Measurements from ENCODE around the gene BICC1. TPM values are rescaled to one million over a fixed set of nuclear protein-coding genes. Genes with fewer than 3 reads are reported as not detected.

BICC1 gene
- total RNA-seq, 1 donor from 2014 or later = 9.3 TPM

- H3K4me1 Mint-ChIP-seq = peaks cover 5% of the 10 kb centered on the region
- H3K27me3 Mint-ChIP-seq (ENCODE audit: low read depth) = no peaks in the 10 kb centered on the region
- H3K36me3 Mint-ChIP-seq = no peaks in the 10 kb centered on the region
Observed at GRCh38 chr10:58585435-58585834, 72.8 kb downstream of the BICC1 start.

DNA sequence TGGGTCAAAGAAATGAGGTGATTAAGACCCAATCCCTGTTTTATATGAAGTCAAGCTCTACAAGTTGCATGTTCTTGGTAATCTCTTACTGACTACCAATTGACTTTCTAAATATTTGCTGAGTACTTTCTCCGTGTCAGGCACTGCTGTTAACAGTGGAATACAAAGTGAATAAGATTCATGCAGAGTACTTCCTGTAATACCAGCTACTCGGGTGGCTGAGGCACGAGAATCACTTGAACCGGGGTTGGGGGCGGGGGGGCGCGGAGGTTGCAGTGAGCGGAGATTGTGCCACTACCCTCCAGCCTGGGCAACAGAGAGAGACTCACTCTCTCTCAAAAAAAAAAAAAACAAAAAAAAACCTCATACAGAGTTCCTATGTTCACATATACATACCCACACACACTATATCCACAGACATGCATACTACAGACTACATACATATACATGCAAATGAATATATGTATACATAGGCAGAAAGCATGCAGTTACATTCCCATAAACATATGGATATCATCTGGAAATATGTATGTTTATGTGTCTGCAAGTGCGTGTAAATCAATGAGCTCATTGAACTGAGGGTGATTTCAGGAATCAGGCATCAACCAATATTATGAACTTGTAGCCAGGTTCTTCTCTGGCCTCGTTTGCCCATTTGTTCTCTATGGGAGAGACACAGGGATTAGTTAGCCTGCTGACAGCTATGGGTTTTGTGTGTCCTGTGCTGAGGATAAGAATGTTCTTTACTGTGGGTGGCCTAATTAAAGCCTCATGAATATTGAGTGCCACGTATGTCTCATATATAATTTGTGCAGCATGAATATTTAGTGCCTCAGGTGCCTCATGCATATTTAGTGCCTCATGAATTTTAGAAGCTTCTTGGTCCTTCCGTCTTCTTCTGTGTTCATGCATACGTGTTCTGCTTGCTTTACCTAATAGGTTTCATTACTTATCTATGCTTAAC is 73.9 kb downstream of the BICC1 start:
- H3K27me3 Mint-ChIP-seq (ENCODE audit: low read depth) = no peaks in the 10 kb centered on the region
- no peaks in the 10 kb centered on the region for H3K36me3 Mint-ChIP-seq
- no peak for DNase-seq (ENCODE audit: low spot score in 2 of 2, unreplicated experiment in 2 of 2)
- H3K4me3 Mint-ChIP-seq = no peak overlapping the region
- peaks cover 6% of the 10 kb centered on the region for H3K4me1 Mint-ChIP-seq
- H3K9me3 Mint-ChIP-seq = peaks cover 20% of the 10 kb centered on the region
- TF ChIP-seq, protein P1, sequence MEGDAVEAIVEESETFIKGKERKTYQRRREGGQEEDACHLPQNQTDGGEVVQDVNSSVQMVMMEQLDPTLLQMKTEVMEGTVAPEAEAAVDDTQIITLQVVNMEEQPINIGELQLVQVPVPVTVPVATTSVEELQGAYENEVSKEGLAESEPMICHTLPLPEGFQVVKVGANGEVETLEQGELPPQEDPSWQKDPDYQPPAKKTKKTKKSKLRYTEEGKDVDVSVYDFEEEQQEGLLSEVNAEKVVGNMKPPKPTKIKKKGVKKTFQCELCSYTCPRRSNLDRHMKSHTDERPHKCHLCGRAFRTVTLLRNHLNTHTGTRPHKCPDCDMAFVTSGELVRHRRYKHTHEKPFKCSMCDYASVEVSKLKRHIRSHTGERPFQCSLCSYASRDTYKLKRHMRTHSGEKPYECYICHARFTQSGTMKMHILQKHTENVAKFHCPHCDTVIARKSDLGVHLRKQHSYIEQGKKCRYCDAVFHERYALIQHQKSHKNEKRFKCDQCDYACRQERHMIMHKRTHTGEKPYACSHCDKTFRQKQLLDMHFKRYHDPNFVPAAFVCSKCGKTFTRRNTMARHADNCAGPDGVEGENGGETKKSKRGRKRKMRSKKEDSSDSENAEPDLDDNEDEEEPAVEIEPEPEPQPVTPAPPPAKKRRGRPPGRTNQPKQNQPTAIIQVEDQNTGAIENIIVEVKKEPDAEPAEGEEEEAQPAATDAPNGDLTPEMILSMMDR (IDR thresholded peaks at IDR 0.05; ENCODE audit: unreplicated experiment) = no peak
- H3K27ac Mint-ChIP-seq = no peak overlapping the region

More at GRCh38 chr10:58585435-58585834, 72.8 kb downstream of the BICC1 start:
- H3K9me3 Mint-ChIP-seq = peaks cover 20% of the 10 kb centered on the region
- TF ChIP-seq, protein P1 (IDR thresholded peaks at IDR 0.05; ENCODE audit: unreplicated experiment) = no peak
- H3K27ac Mint-ChIP-seq = no peak overlapping the region
- no peak overlapping the region for H3K4me3 Mint-ChIP-seq
- no peak for DNase-seq (ENCODE audit: low spot score in 2 of 2, unreplicated experiment in 2 of 2)

DNA sequence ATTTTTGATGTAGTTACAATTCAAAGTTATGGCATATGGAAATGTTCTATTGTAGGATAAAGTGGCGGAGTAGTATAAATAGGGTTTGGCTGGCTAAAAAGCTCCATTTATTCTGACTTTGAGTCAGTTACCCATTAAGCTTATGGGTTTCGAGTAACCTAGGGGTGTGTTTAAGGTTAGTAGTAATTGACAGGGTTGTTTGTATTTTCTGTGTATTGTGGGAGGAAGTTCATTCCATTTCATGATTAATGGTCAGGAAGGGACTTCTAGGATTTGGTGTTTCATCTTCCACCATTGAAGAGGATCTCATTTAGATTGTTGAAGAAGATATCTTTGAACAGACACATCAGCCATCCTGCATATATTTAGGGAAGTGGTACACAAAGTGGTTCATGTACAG is 75.0 kb downstream of the BICC1 start:
- no peak for DNase-seq (ENCODE audit: low spot score in 2 of 2, unreplicated experiment in 2 of 2)
- H3K36me3 Mint-ChIP-seq = no peaks in the 10 kb centered on the region
- H3K27me3 Mint-ChIP-seq (ENCODE audit: low read depth) = no peaks in the 10 kb centered on the region
- TF ChIP-seq, protein P1 (IDR thresholded peaks at IDR 0.05; ENCODE audit: unreplicated experiment) = no peak
- H3K27ac Mint-ChIP-seq = no peak overlapping the region
- H3K4me1 Mint-ChIP-seq = peaks cover 3% of the 10 kb centered on the region
- no peak overlapping the region for H3K4me3 Mint-ChIP-seq
- peaks cover 16% of the 10 kb centered on the region for H3K9me3 Mint-ChIP-seq

GRCh38 chr10:58588673-58589265 is 76.1 kb downstream of the BICC1 start:
- Mint-ChIP-seq H3K27me3 (ENCODE audit: low read depth) (no peaks in the 10 kb centered on the region), H3K4me3 (no peak overlapping the region), H3K27ac (no peak overlapping the region), H3K4me1 (peaks cover 3% of the 10 kb centered on the region), H3K9me3 (peaks cover 9% of the 10 kb centered on the region), H3K36me3 (no peaks in the 10 kb centered on the region)
- TF ChIP-seq, protein P1 (IDR thresholded peaks at IDR 0.05; ENCODE audit: unreplicated experiment) = no peak
- no peak for DNase-seq (ENCODE audit: low spot score in 2 of 2, unreplicated experiment in 2 of 2)

DNA sequence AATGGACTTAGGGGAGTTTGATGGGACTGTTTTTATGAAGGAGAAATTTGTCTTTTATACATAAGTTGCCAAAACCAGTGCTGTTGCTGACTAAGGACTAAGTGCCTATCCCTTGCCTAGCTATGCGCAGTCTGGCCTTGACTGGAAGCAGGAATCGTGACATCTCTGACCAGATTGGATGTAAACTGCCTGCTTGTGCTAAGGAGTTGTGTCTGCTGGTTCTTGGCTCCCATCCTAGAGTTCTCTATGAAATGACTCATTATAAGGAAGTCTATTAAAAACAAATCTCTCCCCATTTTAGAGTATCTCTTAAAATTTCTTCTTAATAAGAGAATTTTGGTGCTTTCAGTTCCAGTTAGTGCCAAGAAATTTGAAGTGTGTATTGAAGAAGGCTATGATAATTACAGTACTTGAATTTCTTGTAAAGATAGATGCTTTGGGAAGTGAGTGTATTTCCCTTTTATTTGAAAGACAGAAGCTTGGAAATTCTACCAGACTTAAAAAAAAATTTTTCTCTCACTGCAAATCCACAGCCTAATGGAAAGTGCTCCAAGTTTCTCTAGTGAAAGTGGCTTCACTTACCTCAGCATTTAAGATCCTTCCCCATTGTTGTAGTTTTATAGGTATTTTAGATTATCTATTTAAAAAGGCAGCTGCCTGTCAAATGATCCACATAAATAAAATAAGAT is 77.6 kb downstream of the BICC1 start:
- no peak for DNase-seq (ENCODE audit: low spot score in 2 of 2, unreplicated experiment in 2 of 2)

More for the DNA sequence above, 77.6 kb downstream of the BICC1 start:
- Mint-ChIP-seq H3K4me3 (no peak overlapping the region), H3K36me3 (no peaks in the 10 kb centered on the region), H3K4me1 (peaks cover 3% of the 10 kb centered on the region), H3K27me3 (ENCODE audit: low read depth) (peaks cover 2% of the 10 kb centered on the region), H3K9me3 (peaks cover 13% of the 10 kb centered on the region), H3K27ac (peak overlapping the region; percentile 26)
- TF ChIP-seq, protein P1 (IDR thresholded peaks at IDR 0.05; ENCODE audit: unreplicated experiment) = no peak

All from mesothelial cell of epicardium (in vitro differentiated cells).